Muscle layer of colon (tissue), 2 donors: ENCODE measurements around the gene PCCA.

ENCODE experiments used
- H3K27ac ChIP-seq: one replicate; pipeline ENCODE4 v1.7.0; 2013; ENCODE audit warnings: low read depth, mild to moderate bottlenecking, low read length, moderate library complexity
- H3K27me3 ChIP-seq, 2 donors: one replicate each; pipeline ENCODE4 v1.7.0; 2013; ENCODE audit warnings: low read length in 2 of 2, mild to moderate bottlenecking in 2 of 2; ENCODE audit not compliant: insufficient read depth in 2 of 2, control insufficient read depth in 1 of 2
- H3K36me3 ChIP-seq: one replicate; pipeline ENCODE4 v1.7.0; 2013; ENCODE audit warnings: mild to moderate bottlenecking, low read length; ENCODE audit not compliant: insufficient read depth
- H3K4me1 ChIP-seq: one replicate; pipeline ENCODE4 v1.7.0; 2013; ENCODE audit warnings: mild to moderate bottlenecking, low read length; ENCODE audit not compliant: insufficient read depth
- H3K4me3 ChIP-seq, 2 donors: one replicate each; pipeline ENCODE4 v1.7.0; 2013; ENCODE audit warnings: low read length in 2 of 2, low read depth in 1 of 2, mild to moderate bottlenecking in 1 of 2, moderate library complexity in 1 of 2
- H3K9ac ChIP-seq: one replicate; pipeline ENCODE4 v1.7.0; 2013; ENCODE audit warnings: low read length
- H3K9me3 ChIP-seq: one replicate; pipeline ENCODE4 v1.7.0; 2013; ENCODE audit warnings: mild to moderate bottlenecking, low read length
- donor health status: abdominal sarcoma.
- donor health status: Adenocarcinoma of cecum.

Gene PCCA

DNA sequence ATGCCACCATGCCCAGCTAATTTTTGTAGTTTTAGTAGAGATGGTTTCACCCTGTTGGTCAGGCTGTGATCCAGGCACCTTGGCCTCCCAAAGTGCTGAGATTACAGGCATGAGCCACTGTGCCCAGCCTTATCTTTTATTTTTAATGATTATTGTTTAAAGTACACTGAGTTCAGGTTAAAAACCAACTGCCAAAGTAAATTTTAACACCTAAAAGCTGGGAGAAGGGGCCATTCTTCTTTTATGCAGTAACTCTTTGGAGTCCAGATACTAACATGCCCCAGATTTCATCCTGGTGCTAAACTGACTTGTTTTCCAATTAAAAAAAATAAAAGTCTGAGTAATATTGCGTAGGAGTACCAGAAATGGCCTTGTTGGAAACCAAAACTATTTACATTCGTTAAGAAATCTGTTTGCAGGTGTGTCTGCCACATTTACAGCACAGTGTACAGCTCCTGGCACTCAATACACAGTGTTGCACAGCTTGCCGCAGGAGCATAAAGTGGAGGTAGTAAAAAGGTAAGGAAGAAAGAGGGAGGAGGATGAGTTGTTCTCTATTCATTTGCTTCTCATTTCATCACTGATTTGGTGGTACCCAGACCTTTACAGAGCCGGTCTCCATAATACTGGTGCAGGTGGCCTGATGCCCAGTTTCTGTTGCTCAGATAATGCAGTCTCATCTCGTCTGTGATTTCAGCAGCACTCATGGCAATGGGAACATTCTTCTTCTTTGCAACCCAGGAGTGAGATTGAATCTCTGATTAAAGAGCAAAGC is 108.9 kb downstream of the PCCA start:
- no peak overlapping the region for H3K4me3 ChIP-seq
- H3K4me1 ChIP-seq, result no peaks in the 10 kb centered on the region
- no peaks in the 10 kb centered on the region for H3K27me3 ChIP-seq
- no peaks in the 10 kb centered on the region for H3K36me3 ChIP-seq
- H3K9me3 ChIP-seq, result no peaks in the 10 kb centered on the region
- H3K9ac ChIP-seq, result no peak overlapping the region
- H3K27ac ChIP-seq, result no peak overlapping the region

DNA sequence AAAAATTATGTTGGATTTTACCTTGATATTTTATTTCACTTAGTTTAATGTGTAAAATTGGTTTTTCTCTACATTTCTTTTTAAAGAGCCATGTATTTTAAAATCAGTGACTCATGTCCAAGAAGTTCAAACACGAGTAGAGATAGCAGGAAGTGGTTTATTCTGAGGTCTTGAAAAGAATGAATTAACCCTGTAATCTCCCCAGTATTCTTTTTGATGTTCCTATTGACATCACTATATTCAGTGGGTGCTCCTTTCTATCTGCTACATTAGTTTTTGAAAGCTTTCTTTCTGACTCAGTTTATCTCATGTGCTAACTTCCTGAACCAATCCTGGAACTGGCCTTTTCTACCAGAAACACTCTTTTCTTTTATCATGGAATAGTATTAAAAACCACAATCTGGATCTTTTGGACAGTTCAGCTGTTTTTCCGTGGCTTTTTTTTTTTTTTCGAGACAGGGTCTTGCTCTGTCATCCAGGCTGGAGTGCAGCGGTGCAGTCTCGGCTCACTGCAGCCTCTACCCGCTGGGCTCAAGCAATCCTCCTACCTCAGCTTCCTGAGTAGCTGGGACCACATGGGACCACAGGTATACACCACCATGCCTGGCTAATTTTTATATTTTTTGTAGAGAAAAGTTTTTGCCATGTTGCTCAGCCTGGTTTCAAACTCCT is 114.9 kb downstream of the PCCA start:
- H3K9me3 ChIP-seq, result no peaks in the 10 kb centered on the region
- H3K9ac ChIP-seq, result no peak overlapping the region
- no peaks in the 10 kb centered on the region for H3K36me3 ChIP-seq
- no peaks in the 10 kb centered on the region for H3K4me1 ChIP-seq
- no peak overlapping the region for H3K4me3 ChIP-seq
- H3K27me3 ChIP-seq, result no peaks in the 10 kb centered on the region
- H3K27ac ChIP-seq, result no peak overlapping the region

DNA sequence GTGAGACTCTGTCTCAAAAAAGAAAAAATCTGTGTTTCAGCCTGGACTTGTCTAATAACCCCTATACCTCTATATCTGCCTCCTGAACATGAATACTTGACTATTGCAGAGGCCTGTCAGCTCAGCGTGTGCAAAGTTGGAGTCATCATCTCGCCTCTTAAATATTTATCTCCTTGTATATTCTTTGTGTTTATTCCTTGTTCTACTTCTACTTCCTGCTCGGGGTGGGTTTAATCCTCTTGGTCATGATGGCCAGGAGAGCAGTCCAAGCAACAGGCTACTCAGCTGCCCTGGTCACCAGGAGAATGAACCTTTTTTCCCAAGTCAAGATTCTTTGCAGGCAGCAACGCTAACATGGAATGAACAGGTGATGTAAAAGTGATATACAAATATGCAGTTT is 119.1 kb downstream of the PCCA start:
- no peak overlapping the region for H3K27ac ChIP-seq
- peaks cover 6% of the 10 kb centered on the region for H3K36me3 ChIP-seq
- H3K27me3 ChIP-seq, result no peaks in the 10 kb centered on the region
- H3K9me3 ChIP-seq, result no peaks in the 10 kb centered on the region
- no peak overlapping the region for H3K4me3 ChIP-seq
- H3K9ac ChIP-seq, result no peak overlapping the region
- H3K4me1 ChIP-seq, result no peaks in the 10 kb centered on the region

DNA sequence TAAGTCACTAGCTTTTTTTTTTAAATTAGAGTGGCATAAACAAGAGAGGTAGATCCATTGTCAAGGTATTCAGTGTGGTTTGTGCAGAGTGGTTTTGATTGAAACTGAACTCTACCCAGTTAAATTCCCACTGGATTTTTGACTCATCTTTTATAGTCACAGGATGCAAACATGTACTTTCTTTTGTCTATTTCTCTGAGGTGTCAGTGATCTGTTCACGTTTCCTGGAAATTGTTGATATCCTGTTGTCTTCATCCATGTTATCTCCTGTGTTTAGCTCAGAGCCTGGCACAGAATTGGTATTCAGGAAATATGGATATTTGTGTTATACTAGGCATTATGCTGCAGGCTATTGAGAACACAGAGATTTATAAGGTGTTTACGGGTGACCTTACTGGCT is 119.7 kb downstream of the PCCA start:
- Histone ChIP-seq H3K36me3 (peaks cover 6% of the 10 kb centered on the region), H3K4me1 (no peaks in the 10 kb centered on the region), H3K27me3 (no peaks in the 10 kb centered on the region), H3K9me3 (no peaks in the 10 kb centered on the region), H3K9ac (no peak overlapping the region), H3K27ac (no peak overlapping the region), H3K4me3 (no peak overlapping the region)

DNA sequence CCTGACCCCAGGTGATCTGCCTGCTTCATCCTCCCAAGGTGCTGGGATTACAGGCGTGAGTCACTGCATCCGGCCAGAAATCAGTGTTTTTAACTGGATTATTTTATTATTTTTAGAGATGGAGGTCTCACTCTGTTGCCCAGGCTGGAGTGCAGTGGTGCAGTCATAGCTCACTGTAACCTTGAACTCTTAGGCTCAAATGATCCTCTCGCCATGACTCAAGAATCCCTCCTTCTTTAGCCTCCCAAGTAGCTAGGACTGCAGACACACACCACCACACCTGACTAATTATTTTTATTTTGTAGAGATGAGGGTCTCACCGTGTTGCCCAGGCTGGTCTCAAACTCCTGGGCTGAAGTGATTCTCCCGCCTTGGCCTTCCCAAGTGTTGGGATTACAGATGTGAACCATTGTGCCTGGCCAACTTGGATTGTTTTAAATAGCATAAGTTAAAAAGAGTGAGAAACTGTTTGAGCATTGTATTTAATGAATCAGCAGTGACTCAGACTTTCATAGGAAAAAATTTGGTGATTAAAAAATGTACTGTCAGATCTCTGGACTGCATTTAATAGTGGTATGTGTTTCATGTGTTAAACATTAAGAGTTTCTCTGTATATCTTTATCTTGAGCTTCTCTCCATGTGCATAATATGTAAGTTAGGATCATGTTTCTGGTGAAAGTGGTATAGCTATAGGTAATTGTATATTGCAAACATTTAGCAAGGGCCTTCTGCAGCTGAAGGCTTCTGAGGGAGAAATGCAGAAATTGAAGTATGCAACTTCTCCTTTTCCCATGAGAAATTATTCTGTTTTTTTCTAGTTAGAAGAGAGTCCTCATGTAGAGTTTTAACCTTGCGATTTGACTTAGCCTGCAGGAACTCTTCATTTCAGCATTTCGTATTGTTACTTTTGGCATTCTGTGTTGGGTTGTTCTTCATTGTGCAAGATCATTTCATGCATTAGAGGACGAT is 121.2 kb downstream of the PCCA start:
- Histone ChIP-seq H3K9ac (no peak overlapping the region), H3K4me3 (no peak overlapping the region), H3K9me3 (no peaks in the 10 kb centered on the region), H3K36me3 (peaks cover 6% of the 10 kb centered on the region), H3K4me1 (no peaks in the 10 kb centered on the region), H3K27me3 (no peaks in the 10 kb centered on the region), H3K27ac (no peak overlapping the region)

DNA sequence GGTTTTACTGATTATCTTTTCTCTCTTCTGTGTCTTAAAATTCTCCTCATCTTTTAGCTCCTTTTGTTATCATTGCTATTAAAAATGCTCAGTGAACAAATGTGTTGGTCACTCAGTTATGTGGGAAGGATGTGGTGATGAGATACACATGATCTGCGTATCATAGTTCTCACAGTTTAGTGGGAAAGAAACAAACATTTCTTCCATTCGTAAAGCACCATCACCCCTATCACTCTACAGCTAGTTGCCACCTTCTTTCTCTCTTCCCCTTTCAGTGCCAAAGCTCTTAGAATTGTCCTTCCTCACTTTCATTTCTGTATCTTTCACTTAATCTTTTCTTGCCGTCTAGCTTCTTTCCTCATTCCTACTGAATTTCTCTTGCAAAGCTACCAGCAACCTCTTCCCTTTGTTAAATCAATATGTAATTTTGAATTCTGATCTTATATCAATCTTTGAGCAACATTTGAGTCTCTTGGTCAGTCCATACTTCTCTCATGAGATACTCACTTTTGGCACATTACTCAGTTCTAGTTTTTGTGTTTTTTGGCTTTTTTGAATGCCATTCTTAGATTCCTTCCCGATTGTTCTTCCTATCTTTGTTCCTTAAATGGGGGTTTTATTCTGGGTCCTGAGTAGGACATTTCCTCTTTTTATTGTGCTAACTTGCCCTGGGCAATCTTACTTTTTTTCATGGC is 122.3 kb downstream of the PCCA start:
- H3K9ac ChIP-seq, result no peak overlapping the region
- H3K9me3 ChIP-seq, result no peaks in the 10 kb centered on the region
- no peaks in the 10 kb centered on the region for H3K4me1 ChIP-seq
- no peaks in the 10 kb centered on the region for H3K27me3 ChIP-seq
- H3K4me3 ChIP-seq, result no peak overlapping the region
- no peak overlapping the region for H3K27ac ChIP-seq
- peaks cover 6% of the 10 kb centered on the region for H3K36me3 ChIP-seq

DNA sequence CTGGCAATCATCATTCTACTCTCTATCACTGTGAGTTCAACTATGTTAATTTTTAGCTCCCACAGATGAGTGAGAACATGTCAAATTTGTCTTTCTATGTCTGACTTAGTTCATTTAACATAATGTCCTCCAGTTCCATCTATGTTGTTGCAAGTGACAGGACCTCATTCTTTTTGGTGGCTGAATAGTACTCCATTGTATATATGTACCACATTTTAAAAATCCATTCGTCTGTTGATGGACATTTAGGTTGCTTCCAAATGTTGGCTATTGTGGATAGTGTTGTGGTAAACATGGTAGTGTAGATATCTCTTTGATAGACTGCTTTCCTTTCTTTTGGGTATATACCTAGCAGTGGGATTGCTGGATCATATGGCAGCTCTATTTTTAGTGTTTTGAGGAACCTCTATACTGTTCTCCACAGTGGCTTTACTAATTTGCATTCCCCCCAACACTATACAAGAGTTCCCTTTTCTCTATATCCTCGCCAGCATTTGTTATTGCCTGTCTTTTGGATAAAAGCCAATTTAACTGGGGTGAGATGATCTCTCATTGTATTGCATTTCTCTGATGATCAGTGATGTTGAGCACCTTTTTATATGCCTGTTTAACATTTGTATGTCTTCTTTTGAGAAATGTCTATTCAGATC is 124.1 kb downstream of the PCCA start:
- Histone ChIP-seq H3K9ac (no peak overlapping the region), H3K27me3 (no peaks in the 10 kb centered on the region), H3K36me3 (peaks cover 6% of the 10 kb centered on the region), H3K4me1 (no peaks in the 10 kb centered on the region), H3K4me3 (no peak overlapping the region), H3K9me3 (no peaks in the 10 kb centered on the region), H3K27ac (no peak overlapping the region)

DNA sequence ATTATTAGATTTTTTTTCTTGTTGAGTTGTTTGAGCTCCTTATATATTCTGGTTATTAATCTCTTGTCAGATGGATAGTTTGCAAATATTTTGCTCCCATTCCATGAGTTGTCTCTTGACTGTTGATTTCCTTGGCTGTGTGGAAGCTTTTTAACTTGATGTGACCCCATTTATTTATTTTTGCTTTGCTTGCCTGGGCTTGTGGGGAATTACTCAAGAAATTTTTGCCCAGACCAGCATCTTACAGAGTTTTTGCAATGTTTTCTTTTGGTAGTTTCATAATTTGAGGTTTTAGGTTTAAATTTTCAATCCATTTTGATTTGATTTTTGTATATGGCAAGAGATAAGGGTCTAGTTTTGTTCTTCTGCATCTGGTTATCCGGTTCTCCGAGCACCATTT is 124.7 kb downstream of the PCCA start:
- Histone ChIP-seq H3K27ac (no peak overlapping the region), H3K9ac (no peak overlapping the region), H3K4me3 (no peak overlapping the region), H3K27me3 (no peaks in the 10 kb centered on the region), H3K9me3 (no peaks in the 10 kb centered on the region), H3K36me3 (peaks cover 6% of the 10 kb centered on the region), H3K4me1 (no peaks in the 10 kb centered on the region)

DNA sequence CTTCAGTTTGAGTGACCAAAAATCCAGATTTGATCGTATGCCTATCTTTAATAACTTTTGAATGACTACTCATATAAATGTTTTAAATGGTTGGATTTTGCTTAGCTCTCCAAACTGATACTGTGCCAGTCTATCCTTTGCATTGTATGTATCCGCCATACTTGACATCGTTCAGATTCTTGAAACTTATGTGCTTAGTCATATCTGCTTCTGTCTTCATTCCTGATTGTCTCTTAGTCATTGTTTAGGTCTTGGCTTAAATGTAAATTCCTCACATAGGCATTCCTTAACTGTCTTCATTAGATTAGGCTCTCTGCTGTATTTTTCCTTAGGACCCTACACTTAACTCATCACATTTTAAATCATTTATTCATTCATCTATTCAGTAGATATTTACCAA is 126.0 kb downstream of the PCCA start:
- no peak overlapping the region for H3K9ac ChIP-seq
- H3K36me3 ChIP-seq, result peaks cover 6% of the 10 kb centered on the region
- H3K4me1 ChIP-seq, result no peaks in the 10 kb centered on the region
- H3K27me3 ChIP-seq, result no peaks in the 10 kb centered on the region
- H3K9me3 ChIP-seq, result no peaks in the 10 kb centered on the region
- no peak overlapping the region for H3K4me3 ChIP-seq
- no peak overlapping the region for H3K27ac ChIP-seq

DNA sequence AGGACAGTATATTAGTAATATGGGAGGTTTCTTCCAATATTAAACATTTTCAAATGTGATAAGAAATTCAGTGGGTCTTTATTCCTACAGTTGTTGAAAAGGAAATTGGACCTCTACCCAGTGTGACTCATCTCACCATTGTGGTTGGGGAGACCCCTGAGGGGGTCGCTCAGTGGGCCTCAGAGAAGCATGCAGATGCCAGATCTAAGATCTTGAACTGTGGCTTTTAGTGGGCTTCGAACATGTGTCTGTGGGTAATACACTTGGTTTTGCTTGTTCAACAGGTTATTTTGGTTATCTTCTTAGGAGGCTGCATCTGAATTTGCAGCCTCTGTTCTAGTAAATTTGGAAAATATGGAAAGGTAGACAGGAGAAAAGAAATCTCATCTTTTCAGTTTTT is 132.3 kb downstream of the PCCA start:
- Histone ChIP-seq H3K9ac (no peak overlapping the region), H3K4me1 (no peaks in the 10 kb centered on the region), H3K36me3 (no peaks in the 10 kb centered on the region), H3K9me3 (no peaks in the 10 kb centered on the region), H3K4me3 (no peak overlapping the region), H3K27me3 (no peaks in the 10 kb centered on the region), H3K27ac (no peak overlapping the region)
